Liver (tissue), 9 donors: ENCODE results near the gene DACH1. TPM values are rescaled to one million over a fixed set of nuclear protein-coding genes. Genes with fewer than 3 reads are reported as not detected.

Experiments
- DNase-seq: peaks from one replicate; pipeline ENCODE4 v3.0.0-alpha.2; 2017; ENCODE audit warnings: low spot score
- H3K27ac ChIP-seq, 2 donors: one replicate each; pipeline ENCODE4 v1.7.0; 2013; ENCODE audit warnings: inconsistent platforms in 2 of 2, low read length in 2 of 2, control low read depth in 1 of 2, low read depth in 1 of 2, mild to moderate bottlenecking in 1 of 2
- H3K27me3 ChIP-seq, 4 donors: one replicate each; pipeline versions ENCODE4 v1.6.1 to v1.7.0; 2013; ENCODE audit warnings: low read length in 3 of 4, inconsistent platforms in 1 of 4, mild to moderate bottlenecking in 1 of 4, moderate library complexity in 1 of 4; ENCODE audit not compliant: control insufficient read depth in 4 of 4, insufficient read depth in 4 of 4
- H3K36me3 ChIP-seq, 4 donors: one replicate each; pipeline versions ENCODE4 v1.6.1 to v1.7.0; 2013; ENCODE audit warnings: low read length in 3 of 4, mild to moderate bottlenecking in 3 of 4, low read depth in 1 of 4, moderate library complexity in 1 of 4; ENCODE audit not compliant: control insufficient read depth in 4 of 4, insufficient read depth in 3 of 4
- H3K4me1 ChIP-seq, 4 donors: one replicate each; pipeline versions ENCODE4 v1.6.1 to v1.7.0; 2013; ENCODE audit warnings: low read length in 3 of 4, mild to moderate bottlenecking in 3 of 4, moderate library complexity in 1 of 4; ENCODE audit not compliant: control insufficient read depth in 4 of 4, insufficient read depth in 4 of 4
- H3K4me3 ChIP-seq, 3 donors: one replicate each; pipeline versions ENCODE4 v1.6.1 to v1.7.0; 2013; ENCODE audit warnings: low read length in 3 of 3, control low read depth in 1 of 3, low read depth in 1 of 3, mild to moderate bottlenecking in 1 of 3
- H3K9ac ChIP-seq, 2 donors: one replicate each; pipeline ENCODE4 v1.7.0; 2013; ENCODE audit warnings: low read length in 2 of 2, mild to moderate bottlenecking in 2 of 2, moderate library complexity in 2 of 2, control low read depth in 1 of 2, low read depth in 1 of 2
- H3K9me3 ChIP-seq, 4 donors: one replicate each; pipeline versions ENCODE4 v1.6.1 to v1.7.0; 2013; ENCODE audit warnings: low read length in 3 of 4; ENCODE audit not compliant: control insufficient read depth in 4 of 4
- EGR1 ChIP-seq, 2 donors: IDR thresholded peaks; 2 replicates each; pipeline ENCODE4 v1.6.1; 2016 to 2018; ENCODE audit warnings: antibody characterized with exemption in 2 of 2, low read depth in 2 of 2
- FOXA1 ChIP-seq: IDR thresholded peaks from 2 replicates; pipeline ENCODE4 v1.6.1; 2016; ENCODE audit warnings: antibody characterized with exemption
- FOXA2 ChIP-seq: IDR thresholded peaks from 2 replicates; pipeline ENCODE4 v1.6.1; 2016; ENCODE audit warnings: antibody characterized with exemption
- GABPA ChIP-seq, 2 donors: IDR thresholded peaks in 1 of 2; conservative IDR thresholded peaks in 1 of 2; 2 replicates each; pipeline ENCODE4 v1.6.1; 2016; ENCODE audit warnings: antibody characterized with exemption in 2 of 2, mild to moderate bottlenecking in 1 of 2, moderate library complexity in 1 of 2
- HNF4A ChIP-seq, 2 donors: conservative IDR thresholded peaks; 2 replicates each; pipeline ENCODE4 v1.6.1; 2016; ENCODE audit warnings: antibody characterized with exemption in 2 of 2, mild to moderate bottlenecking in 2 of 2
- HNF4G ChIP-seq: IDR thresholded peaks from 2 replicates; pipeline ENCODE4 v1.6.1; 2016; ENCODE audit warnings: antibody characterized with exemption
- JUND ChIP-seq, 2 donors: IDR thresholded peaks; 2 replicates each; pipeline ENCODE4 v1.6.1; 2016; ENCODE audit warnings: antibody characterized with exemption in 2 of 2
- NR2F2 ChIP-seq: IDR thresholded peaks from 2 replicates; pipeline ENCODE4 v1.6.1; 2016; ENCODE audit warnings: antibody characterized with exemption
- RAD21 ChIP-seq, 2 donors: IDR thresholded peaks; 2 replicates each; pipeline ENCODE4 v1.6.1; 2016; ENCODE audit warnings: antibody characterized with exemption in 2 of 2, mild to moderate bottlenecking in 2 of 2
- RXRA ChIP-seq, 2 donors: IDR thresholded peaks; 2 replicates each; pipeline ENCODE4 v1.6.1; 2017 to 2018; ENCODE audit warnings: antibody characterized with exemption in 2 of 2, mild to moderate bottlenecking in 1 of 2
- SP1 ChIP-seq: IDR thresholded peaks from 2 replicates; pipeline ENCODE4 v1.6.1; 2018; ENCODE audit warnings: antibody characterized with exemption, mild to moderate bottlenecking
- TAF1 ChIP-seq: conservative IDR thresholded peaks from 2 replicates; pipeline ENCODE4 v1.6.1; 2016; ENCODE audit warnings: antibody characterized with exemption, mild to moderate bottlenecking
- YY1 ChIP-seq: IDR thresholded peaks from 2 replicates; pipeline ENCODE4 v1.6.1; 2016; ENCODE audit warnings: antibody characterized with exemption, mild to moderate bottlenecking
- WGBS: extraction: QIAGEN DNeasy Blood & Tissue Kit; methylation state at CpG from one replicate; pipeline ENCODE4 v1.1.7; 2013; 5-methylcytosine and 5-hydroxymethylcytosine counted together
- polyA plus RNA-seq, 2 donors: library from polyadenylated mRNA; stranded (reverse) in 1 of 2; unstranded in 1 of 2; fragments of 200-250 nt in 1 of 2; fragments of >200 nt in 1 of 2; fragmentation: Nextera tagmentation in 1 of 2; extraction: Ambion mirVana in 1 of 2; gene quantifications; one replicate each; pipeline versions ENCODE4 v1.2.1 to v1.2.3, GENCODE V29; 2013 to 2015
- total RNA-seq, 2 donors: library from RNA; depleted of rRNA; stranded (reverse); fragments of >200 nt; gene quantifications; one replicate each; pipeline ENCODE4 v1.2.3, GENCODE V29; 2014
- TF ChIP-seq, protein P1 (sequence below): IDR thresholded peaks from 2 replicates; pipeline ENCODE4 v1.6.1; 2016; ENCODE audit warnings: antibody characterized with exemption
- TF ChIP-seq, protein P2 (sequence below): fragments of 150-350 bp; IDR thresholded peaks from 2 replicates; pipeline ENCODE4 v1.5.1; 2017; ENCODE audit warnings: improper control_type of control experiment, low read depth, low read length; ENCODE audit not compliant: missing input control
- TF ChIP-seq, protein P3 (sequence below): IDR thresholded peaks from 2 replicates; pipeline ENCODE4 v1.6.1; 2016; ENCODE audit warnings: antibody characterized with exemption
- TF ChIP-seq, protein P4 (sequence below): IDR thresholded peaks from 2 replicates; pipeline ENCODE4 v1.6.1; 2016; ENCODE audit warnings: antibody characterized with exemption
- donor health status: healthy.
- donor health status: healthy.
- donor health status: healthy.
- donor health status: healthy.
- donor health status: healthy.

Gene DACH1
- total and polyA plus RNA-seq, 4 donors, result 0.28 to 1.9 (median 0.77) TPM

DNA sequence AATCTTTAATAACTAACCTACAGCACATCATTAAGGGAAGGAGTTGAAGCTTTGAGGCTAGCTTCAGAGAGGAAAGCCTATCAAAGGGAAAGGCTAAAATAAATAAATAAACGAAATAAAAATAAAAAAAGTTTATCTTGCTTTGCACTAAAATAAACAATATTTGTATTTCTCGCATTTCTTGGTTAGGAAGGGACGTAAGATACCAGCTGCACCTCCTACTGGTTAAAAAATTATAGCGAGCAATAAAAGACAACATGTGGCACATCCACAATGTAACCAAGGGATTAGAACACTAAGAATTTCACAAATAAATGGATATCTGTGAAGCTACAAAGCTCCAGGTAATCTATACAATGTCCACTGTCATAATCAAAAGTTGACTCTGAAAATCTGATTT, 194.5 kb downstream of the DACH1 start:
- no peak for DNase-seq
- TF ChIP-seq RXRA (IDR thresholded peaks at IDR 0.05) (no peak), FOXA2 (no peak), TAF1 (no peak), EGR1 (IDR thresholded peaks at IDR 0.05; ENCODE audit: low read depth in 2 of 2) (no peak), NR2F2 (no peak), SP1 (no peak), HNF4G (no peak), HNF4A (conservative IDR thresholded peaks at IDR 0.05) (no peak), GABPA (IDR thresholded peaks at IDR 0.05 in 1 of 2, conservative IDR thresholded peaks at IDR 0.05 in 1 of 2) (no peak), YY1 (no peak), RAD21 (IDR thresholded peaks at IDR 0.05) (no peak), FOXA1 (no peak), JUND (IDR thresholded peaks at IDR 0.05) (no peak)
- TF ChIP-seq, protein P1, sequence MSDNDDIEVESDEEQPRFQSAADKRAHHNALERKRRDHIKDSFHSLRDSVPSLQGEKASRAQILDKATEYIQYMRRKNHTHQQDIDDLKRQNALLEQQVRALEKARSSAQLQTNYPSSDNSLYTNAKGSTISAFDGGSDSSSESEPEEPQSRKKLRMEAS, result no peak
- TF ChIP-seq, protein P2, sequence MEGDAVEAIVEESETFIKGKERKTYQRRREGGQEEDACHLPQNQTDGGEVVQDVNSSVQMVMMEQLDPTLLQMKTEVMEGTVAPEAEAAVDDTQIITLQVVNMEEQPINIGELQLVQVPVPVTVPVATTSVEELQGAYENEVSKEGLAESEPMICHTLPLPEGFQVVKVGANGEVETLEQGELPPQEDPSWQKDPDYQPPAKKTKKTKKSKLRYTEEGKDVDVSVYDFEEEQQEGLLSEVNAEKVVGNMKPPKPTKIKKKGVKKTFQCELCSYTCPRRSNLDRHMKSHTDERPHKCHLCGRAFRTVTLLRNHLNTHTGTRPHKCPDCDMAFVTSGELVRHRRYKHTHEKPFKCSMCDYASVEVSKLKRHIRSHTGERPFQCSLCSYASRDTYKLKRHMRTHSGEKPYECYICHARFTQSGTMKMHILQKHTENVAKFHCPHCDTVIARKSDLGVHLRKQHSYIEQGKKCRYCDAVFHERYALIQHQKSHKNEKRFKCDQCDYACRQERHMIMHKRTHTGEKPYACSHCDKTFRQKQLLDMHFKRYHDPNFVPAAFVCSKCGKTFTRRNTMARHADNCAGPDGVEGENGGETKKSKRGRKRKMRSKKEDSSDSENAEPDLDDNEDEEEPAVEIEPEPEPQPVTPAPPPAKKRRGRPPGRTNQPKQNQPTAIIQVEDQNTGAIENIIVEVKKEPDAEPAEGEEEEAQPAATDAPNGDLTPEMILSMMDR, result no peak
- TF ChIP-seq, protein P3, sequence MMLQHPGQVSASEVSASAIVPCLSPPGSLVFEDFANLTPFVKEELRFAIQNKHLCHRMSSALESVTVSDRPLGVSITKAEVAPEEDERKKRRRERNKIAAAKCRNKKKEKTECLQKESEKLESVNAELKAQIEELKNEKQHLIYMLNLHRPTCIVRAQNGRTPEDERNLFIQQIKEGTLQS, result no peak
- TF ChIP-seq, protein P4, sequence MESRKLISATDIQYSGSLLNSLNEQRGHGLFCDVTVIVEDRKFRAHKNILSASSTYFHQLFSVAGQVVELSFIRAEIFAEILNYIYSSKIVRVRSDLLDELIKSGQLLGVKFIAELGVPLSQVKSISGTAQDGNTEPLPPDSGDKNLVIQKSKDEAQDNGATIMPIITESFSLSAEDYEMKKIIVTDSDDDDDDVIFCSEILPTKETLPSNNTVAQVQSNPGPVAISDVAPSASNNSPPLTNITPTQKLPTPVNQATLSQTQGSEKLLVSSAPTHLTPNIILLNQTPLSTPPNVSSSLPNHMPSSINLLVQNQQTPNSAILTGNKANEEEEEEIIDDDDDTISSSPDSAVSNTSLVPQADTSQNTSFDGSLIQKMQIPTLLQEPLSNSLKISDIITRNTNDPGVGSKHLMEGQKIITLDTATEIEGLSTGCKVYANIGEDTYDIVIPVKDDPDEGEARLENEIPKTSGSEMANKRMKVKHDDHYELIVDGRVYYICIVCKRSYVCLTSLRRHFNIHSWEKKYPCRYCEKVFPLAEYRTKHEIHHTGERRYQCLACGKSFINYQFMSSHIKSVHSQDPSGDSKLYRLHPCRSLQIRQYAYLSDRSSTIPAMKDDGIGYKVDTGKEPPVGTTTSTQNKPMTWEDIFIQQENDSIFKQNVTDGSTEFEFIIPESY, result no peak
- no peaks in the 10 kb centered on the region for H3K27me3 ChIP-seq
- H3K36me3 ChIP-seq, result no peaks in the 10 kb centered on the region
- H3K9ac ChIP-seq, result no peak overlapping the region
- H3K9me3 ChIP-seq, result no peaks in the 10 kb centered on the region
- WGBS, result 55% methylated on average over 4 of the region's 4 CpGs
- no peak overlapping the region for H3K4me3 ChIP-seq
- H3K27ac ChIP-seq, result no peak overlapping the region
- no peaks in the 10 kb centered on the region for H3K4me1 ChIP-seq

DNA sequence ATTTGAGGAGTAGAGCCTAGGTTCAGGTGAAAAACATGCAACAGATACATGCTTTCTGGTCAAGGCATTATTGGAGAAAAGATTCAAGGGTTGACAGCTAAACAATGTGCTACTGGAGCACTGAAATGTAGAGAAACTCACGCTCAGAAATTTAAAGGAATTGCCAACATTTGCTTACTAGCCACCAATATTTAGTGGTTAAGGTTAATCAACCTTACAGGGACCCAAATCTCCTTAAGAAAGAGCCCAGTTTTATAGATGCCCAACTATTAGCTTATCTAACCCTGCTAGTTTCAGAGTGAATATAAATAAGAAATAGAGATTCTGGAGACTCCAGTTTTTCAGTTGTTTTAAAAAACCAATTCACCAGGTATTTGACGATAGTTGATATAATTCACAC, 203.6 kb downstream of the DACH1 start:
- H3K27me3 ChIP-seq, result no peaks in the 10 kb centered on the region
- H3K9ac ChIP-seq, result no peak overlapping the region
- H3K4me1 ChIP-seq, result no peaks in the 10 kb centered on the region
- H3K36me3 ChIP-seq, result no peaks in the 10 kb centered on the region
- H3K9me3 ChIP-seq, result no peaks in the 10 kb centered on the region
- WGBS, result 74% methylated on average over 2 of the region's 2 CpGs
- no peak for TF ChIP-seq FOXA2
- no peak for TF ChIP-seq SP1
- TF ChIP-seq, protein P4, result no peak
- TF ChIP-seq, protein P3, result no peak
- TF ChIP-seq JUND (IDR thresholded peaks at IDR 0.05), result no peak
- TF ChIP-seq HNF4G, result no peak
- TF ChIP-seq FOXA1, result no peak
- no peak for TF ChIP-seq RXRA (IDR thresholded peaks at IDR 0.05)
- TF ChIP-seq RAD21 (IDR thresholded peaks at IDR 0.05), result no peak
- H3K27ac ChIP-seq, result no peak overlapping the region
- H3K4me3 ChIP-seq, result no peak overlapping the region
- no peak for DNase-seq
